GM18867 (cell line): ENCODE data around the gene DYSF.
"Not testable (repeated sequence)": the region's sequence is repeated elsewhere in the genome, so short reads cannot be mapped to it uniquely, and the experiment has no call there.

Experiments
- ATAC-seq: cut with Tn5 transposase; IDR thresholded peaks from one replicate; pipeline ENCODE4 v1.9.1; 2021; ENCODE audit warnings: mild to moderate bottlenecking, moderate library complexity; ENCODE audit not compliant: unreplicated experiment

Gene DYSF

GRCh38 chr2:71453404-71454220 lies at the start of gene DYSF:
DYSF (plus strand) TSS chr2:71453561.
- no peak for ATAC-seq

DNA sequence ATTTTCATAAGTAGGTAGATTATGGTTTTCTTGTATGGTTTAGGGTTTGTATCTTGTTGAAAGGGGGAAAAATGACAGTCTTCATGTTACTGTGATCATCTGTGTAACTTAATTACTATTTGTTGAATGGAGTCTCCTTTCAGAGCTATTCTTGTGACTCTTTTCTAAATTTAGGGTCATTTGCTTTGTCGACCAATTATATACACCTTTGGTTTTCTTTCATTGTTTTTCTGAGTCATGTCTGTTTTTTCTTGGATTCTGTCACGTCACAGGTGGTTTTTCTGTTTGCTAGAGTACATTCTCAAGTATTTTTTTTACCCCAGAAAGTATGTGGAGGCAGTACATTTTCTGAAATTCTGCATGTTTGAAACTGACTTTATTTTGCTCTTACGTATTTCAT lies 43.8 kb upstream of the DYSF start:
- ATAC-seq, result no peak

GRCh38 chr2:71410696-71411095 lies 42.7 kb upstream of the DYSF start:
- no peak for ATAC-seq

DNA sequence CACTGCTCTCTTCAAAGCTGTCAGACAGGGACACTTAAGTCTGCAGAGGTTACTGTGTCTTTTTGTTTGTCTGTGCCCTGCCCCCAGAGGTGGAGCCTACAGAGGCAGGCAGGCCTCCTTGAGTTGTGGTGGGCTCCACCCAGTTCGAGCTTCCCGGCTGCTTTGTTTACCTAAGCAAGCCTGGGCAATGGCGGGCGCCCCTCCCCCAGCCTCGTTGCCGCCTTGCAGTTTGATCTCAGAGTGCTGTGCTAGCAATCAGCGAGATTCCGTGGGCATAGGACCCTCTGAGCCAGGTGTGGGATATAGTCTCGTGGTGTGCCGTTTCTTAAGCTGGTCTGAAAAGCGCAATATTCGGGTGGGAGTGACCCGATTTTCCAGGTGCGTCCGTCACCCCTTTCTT lies 36.5 kb upstream of the DYSF start:
- not testable (repeated sequence) for ATAC-seq

DNA sequence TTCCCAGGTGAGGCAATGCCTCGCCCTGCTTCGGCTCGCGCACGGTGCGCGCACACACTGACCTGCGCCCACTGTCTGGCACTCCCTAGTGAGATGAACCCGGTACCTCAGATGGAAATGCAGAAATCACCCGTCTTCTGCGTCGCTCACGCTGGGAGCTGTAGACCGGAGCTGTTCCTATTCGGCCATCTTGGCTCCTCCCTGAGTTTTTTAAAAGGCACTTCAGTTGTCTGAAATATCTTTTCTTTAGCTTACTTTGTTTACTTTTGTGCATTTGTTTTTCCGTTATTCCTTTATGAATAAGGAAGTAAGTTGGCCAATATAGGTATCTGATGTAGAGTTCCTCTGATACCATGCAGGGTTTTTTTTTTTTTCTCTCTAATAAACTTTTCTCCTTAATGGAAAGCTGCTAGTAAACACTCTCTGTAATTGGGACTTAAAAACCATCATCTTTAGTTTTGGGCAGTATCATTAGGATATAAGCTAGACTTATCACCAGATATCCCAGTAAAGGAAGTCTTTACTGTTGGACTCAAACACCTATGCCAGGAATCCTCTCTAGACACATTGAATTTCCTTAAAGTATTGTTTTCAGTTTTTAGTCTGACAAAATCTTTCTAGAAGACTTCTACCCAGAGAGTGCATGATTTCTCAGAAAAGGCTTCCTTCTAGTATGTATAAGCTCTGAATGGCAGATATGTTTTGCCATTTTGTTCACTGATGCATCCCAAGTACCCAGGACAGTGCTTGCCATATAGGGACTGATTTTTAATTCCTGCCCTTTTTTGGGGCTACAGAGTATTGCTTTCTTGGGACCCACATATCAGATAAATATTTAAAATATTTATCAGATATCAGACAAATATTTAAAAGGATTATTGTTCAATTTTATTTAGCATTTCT lies 35.8 kb upstream of the DYSF start:
- no peak for ATAC-seq

DNA sequence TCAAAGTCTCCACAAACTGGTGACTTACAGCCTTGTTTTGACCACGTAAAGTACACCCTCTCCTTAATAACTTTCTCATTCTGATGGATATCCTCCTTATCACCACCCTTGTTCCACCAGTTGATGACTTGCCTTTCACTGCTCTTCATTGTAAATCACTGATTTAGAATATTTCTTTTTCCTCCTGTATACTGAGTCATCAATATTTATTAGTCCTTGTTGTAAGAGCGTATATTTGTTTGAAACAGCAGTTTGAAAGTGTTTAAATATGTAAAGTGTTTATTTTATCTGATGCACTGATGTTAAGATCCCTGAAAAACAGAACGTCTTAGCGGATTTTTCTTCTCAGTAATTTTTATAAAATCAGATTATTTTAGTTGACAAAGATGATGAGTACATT lies 34.2 kb upstream of the DYSF start:
- no peak for ATAC-seq

- ATAC-seq, result no peak
Measured at GRCh38 chr2:71419976-71420375, 33.4 kb upstream of the DYSF start.

GRCh38 chr2:71422786-71423185 lies 30.6 kb upstream of the DYSF start:
- ATAC-seq, result no peak

- ATAC-seq, result no peak
Measured at GRCh38 chr2:71423817-71424420, 29.4 kb upstream of the DYSF start.

- no peak for ATAC-seq
Measured at GRCh38 chr2:71426721-71427120, 26.6 kb upstream of the DYSF start.

DNA sequence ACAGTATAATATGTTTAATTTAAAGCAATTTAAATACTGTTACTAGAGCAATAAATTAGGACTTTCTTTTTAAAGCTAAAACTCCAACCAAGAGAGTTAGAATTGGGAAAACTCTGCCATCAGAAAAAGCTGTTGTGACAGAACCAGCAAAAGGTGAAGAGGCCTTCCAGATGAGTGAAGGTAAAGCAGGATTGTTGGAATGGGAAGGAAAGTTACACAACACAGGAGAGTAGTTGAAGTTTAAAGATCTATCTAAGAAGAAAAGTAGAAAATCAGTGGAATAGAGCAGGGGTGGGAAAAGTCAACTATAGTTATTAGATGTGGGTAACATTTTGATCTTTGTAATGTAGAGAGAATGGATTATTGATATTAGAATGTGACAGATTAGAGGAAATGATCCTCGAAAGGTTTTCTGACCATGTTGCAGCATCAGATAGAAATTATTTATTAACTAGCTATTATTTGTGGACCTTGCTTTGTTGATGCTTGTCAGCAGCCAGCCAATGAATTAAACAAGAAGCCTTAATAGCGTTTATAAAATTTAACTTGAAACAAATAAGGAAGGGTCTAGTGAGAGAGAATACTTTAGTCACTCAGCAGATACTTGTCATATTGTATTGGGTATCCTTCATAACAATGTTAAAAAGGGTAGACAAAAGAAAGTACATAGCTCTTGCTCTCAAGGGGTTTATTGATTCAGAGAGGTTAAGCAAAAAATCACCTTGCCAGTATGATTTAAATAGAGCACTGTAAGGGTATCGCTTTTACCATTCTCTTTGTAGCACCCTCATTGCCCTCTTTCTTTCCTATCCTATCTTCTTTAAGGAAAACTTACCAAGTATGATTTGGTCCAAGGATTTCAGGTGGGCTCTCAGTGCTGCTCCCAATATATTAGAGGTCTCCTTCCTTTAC lies 24.6 kb upstream of the DYSF start:
- ATAC-seq, result no peak

- ATAC-seq, result not testable (repeated sequence)
Measured at GRCh38 chr2:71445142-71445541, 8.2 kb upstream of the DYSF start.

GRCh38 chr2:71446505-71446904 lies 6.9 kb upstream of the DYSF start:
- ATAC-seq, result no peak

DNA sequence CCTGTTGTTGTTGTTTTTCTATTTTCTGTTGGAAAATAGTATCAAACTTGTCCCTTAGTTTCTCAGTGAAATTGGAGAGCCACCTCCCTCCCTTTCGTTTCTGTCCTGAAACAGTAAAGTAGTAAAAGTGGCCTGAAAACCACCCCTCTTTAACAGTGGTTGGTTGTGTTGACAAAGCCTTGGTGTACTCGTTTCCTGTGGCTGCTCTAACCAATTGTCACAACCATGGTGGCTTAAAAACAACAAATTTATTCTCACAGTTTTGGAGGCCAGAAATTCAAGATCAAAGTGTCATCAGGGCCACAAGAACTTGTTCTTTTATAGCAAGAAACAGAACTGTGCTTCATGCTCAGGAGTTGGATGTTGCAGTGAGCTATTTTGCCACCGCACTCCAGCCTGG lies 4.0 kb upstream of the DYSF start:
- no peak for ATAC-seq

GRCh38 chr2:71451705-71452104 lies 1.7 kb upstream of the DYSF start:
- no peak for ATAC-seq

DNA sequence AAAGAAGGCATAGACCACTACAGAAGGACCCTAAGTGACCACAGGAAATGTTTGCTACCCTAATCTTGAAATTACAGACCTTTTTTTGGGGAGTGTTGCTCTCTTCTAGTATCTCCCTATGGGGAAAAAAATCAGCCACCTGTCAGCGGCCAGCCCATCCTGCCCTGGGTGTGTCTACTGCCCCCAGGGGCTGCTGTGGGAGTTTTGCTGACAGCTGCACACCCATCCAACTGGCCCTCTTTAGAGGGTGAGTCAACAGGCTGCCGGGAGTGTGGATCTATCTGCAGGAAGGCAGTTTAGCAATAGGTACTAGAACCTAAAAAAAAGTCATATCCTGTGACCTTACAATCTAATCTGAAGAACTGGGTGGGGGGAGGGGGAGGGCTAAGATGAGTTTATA lies 796 bp upstream of the DYSF start:
- no peak for ATAC-seq

GRCh38 chr2:71454221-71455010 lies 1.1 kb downstream of the DYSF start:
- ATAC-seq, result no peak

- no peak for ATAC-seq
Measured at GRCh38 chr2:71455011-71455740, 1.8 kb downstream of the DYSF start.
